ENCODE data around the gene ZBTB20. TPM values are rescaled to one million over a fixed set of nuclear protein-coding genes. Genes with fewer than 3 reads are reported as not detected.

The ZBTB20 gene
- polyA plus RNA-seq, 12 donors, result 1.6 to 20.0 (median 3.3) TPM

DNA sequence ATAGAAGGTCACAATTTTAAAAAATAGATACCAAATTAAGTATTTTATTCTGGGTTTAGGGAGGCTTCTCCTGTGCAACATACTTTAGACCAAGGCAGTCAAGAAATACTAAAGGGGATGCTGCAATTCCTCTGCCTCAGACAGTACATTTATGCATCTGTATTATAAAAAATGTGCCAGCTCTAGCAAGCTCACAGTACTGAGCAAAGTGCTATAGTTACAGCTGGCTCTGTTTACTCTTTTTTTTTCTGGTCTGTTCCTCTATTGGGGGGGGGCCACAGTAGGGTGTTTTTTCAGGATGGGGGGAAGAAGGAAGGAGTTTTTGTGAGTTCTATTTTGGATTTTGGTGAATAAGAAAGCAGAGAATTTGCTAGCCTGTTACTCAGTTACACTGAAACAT is 668.3 kb downstream of the ZBTB20 start:
- DNase-seq, result no peak

DNA sequence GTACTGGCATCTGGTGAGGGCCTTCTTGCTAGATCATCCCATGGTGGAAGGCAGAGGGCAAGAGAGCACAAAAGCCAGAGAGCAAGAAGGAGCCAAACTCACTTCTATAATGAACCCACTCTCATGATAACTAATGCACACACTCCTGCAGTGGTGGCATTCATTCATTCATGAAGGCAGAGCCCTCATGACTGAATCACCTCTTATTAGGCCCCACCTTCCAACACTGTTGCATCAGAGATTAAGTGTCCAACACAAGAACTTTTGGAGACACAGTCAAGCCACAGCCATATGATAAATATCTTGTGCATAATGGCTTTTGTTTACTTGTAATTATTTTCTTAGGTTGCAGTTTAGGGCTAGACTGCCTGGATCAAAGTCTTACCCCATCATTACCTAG is 670.6 kb downstream of the ZBTB20 start:
- DNase-seq, result no peak

DNA sequence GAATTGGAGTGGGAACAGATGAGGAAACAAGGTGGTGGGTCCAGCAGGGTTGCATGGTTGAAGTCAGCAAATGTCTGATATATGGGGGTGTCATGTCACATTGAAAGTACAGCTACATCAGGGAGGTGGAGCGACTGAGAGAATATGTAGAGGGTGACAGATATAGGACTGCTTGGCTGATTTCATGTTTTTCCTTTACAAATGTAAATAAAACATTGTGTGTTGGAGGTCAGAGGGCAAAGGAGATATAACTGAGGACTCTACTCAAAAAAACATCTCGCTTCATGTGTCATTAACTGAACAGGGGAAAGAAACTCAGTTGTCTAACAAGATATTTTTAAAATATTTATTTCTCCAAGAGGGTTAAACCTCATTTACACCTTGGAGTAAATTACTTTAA is 675.6 kb downstream of the ZBTB20 start:
- no peak for DNase-seq

DNA sequence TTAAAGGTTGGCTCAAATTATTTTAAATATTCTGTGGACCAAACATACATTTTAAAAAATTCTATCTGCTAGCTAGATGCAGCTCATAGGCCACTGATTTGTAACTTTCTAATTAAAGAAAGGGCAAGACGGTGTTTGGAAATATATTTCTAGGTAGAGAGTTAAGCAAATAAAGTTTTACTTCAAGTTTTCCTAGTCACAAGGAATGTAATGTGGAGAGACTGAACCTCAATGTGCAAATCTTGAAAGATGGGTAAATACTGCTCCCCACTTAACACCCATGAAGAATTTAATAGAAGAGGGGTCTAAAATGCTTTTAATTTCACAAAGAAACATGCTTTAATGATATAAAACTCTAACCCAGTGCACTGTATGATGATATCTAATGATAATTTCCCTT is 678.0 kb downstream of the ZBTB20 start:
- no peak for DNase-seq

DNA sequence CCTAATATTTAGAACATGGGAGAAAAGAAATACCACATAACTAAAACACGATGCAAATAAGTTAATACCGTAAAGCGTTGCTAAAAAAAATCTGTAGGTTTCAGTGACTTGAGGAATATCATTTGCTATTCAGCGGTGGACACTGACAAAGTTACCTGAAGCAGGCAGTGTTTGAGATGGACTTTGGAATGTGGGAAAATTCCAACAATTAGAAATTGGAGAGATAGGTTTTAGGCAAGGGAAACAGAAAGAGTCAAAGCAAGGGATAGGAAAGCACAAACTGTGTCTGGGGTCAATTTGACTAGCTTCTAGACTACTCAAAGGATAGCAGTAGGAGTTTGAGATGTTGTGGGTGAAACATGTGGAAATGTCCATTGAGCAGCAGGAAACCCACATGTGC is 680.3 kb downstream of the ZBTB20 start:
- no peak for DNase-seq

DNA sequence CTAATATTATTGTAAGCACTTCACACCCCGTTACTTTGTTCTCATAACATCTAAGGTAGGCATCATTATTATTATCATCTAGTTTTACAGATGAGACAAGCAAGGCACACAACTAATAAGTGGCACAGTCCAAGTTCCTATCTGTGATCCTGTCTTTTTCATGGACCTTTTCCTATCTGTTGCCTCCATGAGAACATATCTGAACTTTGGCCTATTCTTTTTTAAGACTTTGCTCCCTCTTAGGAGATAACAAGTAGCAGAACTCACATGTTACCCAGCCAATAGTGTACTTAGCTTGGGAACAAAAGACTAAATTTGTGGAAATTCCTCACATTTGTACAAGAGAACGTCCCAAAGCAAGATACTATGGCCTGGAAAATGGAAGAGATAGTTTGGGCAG is 680.8 kb downstream of the ZBTB20 start:
- no peak for DNase-seq

DNA sequence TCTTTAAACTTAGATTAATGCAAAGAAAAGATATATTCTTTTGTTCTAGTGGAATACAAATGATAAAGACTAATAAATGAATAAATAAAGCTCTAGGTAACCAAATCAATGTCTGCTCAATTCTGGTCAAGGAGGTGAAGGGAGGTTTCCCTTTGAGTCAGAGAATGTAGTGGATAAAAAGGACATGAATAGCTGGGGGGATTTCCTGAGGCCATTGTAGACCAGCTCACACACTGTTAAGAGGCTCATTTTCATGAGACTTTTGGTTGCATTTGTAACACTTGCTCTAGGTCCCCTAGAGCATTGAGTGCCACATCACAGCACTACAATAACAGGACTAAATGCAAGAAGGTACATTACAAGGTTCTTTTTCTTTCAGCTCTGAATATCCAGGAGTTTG is 682.5 kb downstream of the ZBTB20 start:
- DNase-seq, result no peak

DNA sequence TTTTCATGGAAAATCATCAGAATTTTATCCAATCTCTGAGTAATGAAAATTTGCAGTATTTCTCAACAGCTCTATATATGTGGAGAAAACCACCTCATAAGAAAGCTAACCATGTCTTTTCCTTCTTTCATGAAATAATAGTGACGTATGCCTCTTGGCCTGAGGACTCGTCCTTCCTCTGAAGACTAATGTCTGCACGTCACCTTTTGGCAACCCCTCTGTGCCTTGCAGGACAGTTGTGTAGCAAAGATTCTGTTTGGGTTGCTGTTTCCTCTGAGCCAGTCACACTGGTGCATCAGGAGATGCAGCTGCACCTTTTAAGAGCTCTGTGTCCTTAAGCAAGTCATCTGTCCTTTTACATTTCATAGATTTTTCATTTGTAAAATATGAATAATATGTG is 684.3 kb downstream of the ZBTB20 start:
- no peak for DNase-seq

DNA sequence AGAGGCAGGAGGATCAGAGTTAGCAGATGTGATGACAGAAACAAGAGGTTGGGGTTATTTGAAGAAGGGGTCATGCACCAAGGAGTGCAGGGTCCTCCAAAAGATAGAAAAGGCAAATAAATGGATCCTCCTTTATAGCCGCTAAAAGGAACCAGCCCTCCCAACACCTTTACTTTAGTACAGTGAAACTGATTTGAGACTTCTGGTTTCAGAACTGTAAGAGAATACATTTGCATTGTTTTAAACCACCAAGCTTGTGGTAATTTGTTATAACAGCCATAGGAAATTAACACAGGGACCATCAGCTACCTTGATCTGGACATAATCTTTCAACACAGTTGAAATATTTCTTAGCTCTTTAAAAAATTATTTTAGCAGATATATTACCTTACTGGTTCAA is 686.6 kb downstream of the ZBTB20 start:
- DNase-seq, result no peak

DNA sequence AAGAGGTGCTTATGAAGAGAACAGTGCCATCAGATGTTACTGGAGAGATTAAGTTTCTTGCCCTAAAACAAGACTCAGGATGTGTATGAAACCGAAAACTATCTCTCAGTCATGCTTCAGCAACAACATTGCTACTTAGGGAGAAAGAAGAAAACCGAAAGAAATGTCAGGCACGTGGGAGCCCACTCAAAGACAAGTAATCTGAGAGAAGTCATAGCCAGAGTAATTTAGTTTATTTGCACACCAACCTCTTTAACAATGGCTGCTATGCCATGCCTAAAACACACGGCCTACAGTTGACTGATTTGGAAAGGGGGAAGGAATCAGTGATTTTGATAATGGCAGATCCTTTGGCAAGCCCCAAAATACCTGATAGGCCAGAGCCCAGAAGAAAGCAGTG is 690.3 kb downstream of the ZBTB20 start:
- no peak for DNase-seq

DNA sequence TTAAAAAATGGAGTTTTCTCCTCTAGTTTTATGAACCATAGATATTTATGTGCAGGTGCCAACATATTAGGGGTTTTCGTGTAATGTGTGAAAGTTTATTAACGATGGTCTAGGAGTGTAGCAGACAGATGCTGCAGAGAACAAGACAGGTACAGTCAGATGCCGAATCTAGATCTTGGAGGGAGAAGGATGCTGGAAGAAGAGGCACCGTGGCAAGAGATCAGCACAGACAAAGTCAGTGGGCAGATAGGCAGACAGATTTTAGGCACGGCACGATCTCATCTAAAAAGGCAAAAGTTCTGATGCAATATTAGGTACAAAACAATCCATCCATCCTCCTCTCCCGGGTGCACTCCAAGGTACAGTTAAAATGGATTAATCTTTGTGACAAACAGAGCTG is 691.7 kb downstream of the ZBTB20 start:
- DNase-seq, result no peak

DNA sequence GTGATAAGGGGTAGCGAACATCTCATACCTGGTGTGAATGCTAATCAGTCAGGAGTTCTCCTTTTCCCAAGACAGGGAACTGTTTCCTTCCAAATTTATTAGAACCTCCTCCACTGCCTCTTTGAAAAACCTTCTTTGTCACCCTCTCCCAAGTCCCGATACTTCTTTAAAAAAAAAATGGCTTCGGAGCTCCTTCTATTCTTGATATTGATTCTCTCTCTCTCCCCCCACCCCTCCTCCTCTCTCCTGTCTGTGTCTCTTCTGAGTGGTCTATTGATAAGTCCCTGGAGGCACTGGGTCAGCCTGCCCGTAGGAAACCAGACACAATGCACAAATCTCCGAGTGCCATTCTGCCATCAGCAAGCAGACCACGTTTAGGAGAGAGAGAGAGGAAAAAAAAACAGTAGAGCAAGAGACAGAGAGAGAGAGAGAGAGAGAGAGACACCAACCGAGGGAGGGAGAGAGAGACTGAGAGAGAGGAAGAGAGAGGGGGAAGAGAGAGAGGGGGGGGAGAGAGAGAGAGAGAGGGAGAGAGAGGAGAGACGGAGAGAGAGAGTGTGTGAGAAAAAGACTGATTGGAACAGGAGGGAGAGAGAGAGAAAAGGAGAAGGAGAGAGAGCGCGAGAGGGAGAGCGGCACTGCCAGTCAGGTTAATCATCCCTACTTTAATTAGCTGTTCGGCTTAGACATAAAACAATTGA is 692.4 kb downstream of the ZBTB20 start:
- DNase-seq, result peak; percentile 47

DNA sequence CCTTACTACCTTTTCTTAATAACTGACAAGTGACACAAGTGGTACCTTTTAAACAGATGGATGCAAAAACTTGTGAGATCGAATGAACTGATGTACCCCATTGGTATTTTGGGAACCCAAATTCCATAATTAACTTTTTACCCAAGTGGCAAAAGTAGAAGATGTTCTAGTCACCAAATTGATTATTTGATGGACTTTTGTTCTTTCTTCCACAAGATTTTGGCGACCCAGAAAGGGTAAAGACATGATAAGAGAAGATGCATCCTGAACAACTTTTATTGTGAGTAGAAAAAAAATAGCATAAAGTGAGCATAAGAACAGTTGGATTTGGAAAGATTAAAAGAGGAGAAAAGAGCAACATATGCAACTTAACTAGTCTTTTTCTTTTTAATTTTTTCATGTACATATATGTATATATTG is 693.7 kb downstream of the ZBTB20 start:
- DNase-seq, result no peak

DNA sequence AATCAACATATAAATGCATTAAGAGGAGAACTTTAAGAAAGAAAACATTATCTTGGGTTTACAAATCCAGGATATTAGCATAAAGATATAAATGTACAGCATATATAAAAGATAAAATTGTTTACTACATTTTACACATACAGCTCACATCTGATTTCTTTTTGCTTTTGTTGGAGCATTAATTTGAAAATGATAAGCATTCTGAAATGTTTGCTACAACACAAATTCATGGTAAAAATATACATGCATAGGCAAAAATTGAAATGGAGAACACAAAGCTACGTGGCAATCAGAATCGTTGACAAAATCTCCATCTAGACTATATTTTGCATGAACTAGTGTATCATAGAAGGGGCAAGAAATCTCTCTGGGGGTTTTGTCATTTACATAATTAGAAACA is 694.2 kb downstream of the ZBTB20 start:
- no peak for DNase-seq

DNA sequence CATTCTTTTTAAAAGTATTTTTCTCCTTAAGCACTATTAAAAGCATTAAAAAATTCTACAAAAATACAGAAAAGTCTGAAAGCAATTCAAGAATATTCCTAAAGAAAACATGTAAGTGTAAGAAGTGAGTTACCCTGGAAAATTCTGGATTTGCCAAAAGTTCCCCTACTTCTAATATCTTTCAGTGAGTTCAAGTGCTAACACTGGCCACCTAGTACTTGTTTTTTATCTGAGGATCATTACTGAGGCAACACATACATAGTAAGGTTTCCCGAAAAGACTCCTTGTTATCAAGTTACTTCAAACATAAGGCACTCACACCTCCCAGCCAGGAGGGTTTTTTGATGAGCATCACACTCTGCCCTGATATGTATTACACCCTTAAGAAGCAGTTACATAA is 694.8 kb downstream of the ZBTB20 start:
- no peak for DNase-seq

DNA sequence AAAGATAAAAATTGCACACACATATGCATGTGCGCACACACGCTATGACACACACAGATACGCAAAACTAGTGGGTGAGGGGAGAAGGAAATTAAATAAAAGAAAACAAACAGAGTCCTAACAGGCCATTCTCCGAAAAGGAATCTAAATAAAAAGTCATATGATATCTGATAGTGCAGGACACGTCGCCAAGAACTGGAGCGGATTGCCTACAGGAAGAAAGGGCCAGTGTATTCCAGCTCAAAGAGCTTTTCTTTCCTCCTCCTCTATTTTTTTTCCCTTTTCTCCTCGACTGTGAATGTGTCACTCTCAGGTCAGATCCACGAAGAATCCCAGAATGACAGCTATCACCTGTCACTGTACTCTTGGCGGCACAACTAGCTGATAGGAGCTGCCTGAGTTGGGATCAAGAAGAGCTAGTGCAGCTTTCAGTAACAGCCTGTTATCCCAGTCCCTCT is 695.5 kb downstream of the ZBTB20 start:
- DNase-seq, result no peak

DNA sequence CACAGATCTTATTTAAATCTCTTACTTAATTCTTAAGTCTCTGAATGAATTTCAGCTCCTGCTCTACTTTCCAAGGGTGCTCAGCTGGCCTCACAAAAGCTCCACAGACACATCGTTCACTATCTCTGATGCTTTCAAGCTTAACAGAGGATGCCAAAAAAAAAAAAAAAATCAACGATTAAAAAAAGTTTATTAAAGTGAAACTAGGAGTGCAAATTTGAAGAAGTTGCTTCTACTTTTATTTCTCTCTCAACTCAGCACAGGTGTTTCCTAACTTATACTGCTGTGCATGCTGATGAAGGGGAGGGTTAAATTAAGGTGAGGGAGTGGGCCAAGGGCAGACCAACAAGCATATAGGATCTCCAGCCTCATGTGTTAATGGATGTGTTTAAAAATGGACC is 696.0 kb downstream of the ZBTB20 start:
- DNase-seq, result no peak

DNA sequence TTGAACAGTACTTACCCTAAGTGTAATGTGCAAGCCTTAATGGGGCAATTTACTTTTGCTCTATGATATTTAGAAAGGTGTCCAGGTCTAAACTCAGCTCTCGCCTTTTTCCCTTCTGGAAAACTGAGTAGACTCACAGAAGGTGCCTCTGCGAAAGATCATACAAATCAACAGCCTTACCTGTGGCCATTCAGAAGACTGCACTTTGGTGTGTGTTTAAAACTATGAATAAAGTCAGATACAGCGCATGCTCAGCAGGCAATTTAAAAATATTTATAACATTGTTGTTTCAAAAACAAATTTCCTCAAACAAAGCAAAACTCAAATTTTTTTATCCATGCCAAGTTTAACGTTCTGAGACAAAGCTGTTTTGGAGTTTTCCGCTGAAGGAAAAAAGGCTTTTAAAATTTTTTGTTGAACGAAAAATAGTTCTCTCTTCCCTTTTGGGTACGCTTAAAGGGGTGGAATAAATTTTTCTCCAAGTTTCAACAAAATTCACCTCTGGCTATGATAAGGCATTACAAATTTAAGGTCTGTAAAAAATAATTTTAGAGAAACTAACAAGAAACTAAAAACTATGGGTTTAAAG is 697.0 kb downstream of the ZBTB20 start:
- no peak for DNase-seq

DNA sequence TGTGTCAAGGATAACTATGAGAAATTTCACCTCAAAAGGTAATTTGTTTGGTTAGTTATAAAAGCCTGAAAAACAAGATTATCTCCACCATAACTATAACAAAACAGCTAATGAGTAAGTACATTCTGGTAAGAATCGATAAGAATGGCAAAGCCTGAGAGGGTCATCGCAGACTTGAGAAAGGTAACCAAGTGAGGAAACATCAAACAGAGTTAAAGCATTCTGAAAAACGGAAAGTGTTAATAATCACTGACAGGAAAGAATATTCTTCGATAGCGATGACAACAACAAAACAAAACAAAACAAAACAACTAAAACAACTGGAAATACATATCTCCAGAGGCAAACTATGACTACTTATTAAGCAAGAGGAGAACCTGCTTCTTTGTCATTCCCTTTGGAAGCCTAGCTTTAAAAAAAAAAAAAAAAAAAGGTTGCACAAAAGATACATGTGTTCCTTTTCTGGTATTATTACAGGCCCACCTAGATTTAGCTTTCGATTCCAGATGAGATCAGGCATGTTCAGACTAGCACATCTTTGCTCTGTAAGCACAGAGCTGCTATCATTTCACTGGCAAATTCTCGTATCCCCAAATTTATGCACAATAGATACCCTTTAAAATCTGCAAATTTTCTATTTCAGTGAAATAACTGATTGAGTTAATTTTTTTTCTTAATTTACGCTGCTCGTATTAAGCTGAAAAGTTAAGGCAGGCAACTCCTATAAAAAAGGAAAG is 697.6 kb downstream of the ZBTB20 start:
- DNase-seq, result no peak

DNA sequence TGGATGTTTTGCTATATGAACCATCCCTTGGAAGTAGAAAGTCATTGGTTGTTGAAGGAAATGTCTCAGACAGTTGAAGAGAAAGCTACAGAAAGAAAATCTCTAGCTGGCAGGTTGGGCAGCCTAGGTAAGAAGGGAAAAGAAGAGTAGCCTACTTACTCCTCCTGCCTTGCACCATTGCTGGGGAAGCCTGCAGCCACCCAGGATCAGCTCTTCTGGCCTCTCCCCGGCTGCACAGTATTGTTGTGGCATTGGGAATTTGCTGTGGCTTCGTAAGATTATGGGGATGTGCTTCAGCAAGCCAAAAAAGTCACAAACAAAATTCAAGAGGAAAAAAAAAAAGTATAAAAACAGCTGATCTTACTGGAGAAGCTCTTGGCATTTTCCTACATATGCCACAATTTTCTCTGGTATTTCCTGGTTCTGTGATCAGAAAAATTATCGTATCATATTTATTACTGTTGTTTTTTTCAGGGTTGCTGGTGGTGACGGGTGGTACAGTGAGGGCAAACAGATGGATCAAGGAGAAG is 699.1 kb downstream of the ZBTB20 start:
- DNase-seq, result no peak

DNA sequence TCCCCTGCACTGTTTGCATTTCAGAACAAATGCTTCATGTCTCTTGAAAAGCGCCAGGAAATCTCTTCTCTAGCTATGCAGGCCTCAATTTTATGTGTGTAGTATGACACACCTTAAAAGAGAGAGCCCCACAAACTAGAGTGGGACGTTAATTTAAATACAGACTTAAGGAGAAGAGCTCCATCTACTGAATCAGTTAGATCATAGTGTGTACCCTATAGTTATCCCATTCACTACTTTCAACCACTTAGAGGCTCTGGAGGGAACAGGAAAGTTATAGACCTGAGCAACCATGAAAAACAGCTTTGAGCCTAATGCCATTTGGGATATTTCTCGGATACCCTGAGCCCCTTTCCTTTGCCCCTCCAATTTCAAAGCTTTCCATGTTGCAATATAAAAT is 699.5 kb downstream of the ZBTB20 start:
- DNase-seq, result no peak

DNA sequence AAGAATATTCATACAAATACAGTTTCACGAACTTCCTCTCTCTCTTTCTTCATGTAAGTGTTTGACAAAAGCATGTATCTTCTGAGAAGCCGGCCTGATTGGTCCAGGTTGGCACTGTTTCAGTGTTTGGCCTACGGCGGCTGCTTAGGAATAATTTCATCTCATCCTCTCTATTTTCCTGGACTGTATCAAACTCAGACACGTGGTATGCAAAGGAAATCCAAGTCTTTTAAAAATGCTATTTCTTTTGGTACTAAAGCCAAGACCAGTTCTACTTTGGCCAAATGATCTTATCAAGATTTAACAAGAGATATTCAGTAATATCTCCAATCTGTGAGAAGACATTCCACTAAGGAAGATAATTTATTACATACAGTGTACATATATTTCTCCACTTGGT is 700.5 kb downstream of the ZBTB20 start:
- DNase-seq, result no peak

DNA sequence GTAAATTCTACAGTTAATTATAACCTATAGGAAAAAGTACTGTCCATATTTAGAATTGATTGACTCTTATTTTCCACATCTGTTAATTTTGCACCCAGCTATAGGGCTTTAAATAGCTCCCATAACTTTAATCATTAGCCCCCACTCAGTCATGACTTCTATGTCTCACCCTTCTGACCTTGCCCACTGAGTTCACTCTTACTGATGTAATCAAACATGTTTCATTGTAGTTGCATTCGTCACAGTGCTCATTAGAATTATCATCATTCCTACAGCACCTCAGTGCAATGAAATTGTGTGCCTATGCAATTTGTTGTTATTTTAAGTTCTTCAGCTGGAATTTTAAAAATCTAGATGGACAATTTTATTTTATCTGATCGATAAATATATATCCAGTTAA is 701.9 kb downstream of the ZBTB20 start:
- DNase-seq, result no peak

All from muscle of arm (tissue), 12 donors.